DMS79 (cell line): Measurements from ENCODE around the gene EEF1AKMT3.
"Not testable (repeated sequence)": the region's sequence is repeated elsewhere in the genome, so short reads cannot be mapped to it uniquely, and the experiment has no call there.

Experiments used
- DNase-seq: peaks from one replicate; lab custom pipeline; 2025; lab: John Stamatoyannopoulos, UW

EEF1AKMT3 gene

DNA sequence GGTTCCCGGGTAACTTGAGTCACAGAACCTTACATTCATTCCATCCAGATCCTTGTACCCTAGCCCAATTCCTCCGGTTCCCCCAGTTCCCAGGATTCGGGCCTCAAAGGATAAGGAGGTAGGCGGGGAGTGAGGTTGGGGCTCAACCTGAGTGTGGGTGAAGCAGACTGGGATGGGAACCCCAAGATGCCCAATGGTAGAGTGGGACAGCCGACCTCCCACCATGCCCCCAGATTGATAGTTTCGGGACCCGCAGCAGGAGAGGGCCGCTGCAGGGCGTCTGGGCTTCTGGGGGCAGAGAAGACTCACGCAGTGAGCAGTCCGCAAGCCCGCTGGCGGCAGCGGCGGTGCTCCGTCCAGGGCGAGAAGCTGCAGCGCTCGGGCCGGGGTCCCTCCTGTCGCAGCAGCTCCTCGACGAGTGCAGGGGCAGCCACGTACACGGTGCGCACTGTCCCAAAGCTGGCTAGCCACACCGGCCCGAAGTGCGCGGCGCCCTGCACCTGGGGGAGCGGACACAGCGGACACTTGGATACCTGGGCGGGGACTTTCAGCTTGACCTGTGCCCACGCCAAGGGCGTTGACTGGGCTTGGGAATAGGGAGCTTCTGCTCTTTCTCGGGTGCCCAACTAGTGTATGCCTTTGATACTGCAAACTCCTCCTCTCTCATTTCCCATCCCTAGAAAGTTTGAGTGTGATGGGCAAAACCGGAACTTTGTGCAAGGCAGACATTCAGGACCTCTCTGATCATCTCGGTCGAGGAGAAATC is 6.5 kb upstream of the EEF1AKMT3 start:
- no peak for DNase-seq

DNA sequence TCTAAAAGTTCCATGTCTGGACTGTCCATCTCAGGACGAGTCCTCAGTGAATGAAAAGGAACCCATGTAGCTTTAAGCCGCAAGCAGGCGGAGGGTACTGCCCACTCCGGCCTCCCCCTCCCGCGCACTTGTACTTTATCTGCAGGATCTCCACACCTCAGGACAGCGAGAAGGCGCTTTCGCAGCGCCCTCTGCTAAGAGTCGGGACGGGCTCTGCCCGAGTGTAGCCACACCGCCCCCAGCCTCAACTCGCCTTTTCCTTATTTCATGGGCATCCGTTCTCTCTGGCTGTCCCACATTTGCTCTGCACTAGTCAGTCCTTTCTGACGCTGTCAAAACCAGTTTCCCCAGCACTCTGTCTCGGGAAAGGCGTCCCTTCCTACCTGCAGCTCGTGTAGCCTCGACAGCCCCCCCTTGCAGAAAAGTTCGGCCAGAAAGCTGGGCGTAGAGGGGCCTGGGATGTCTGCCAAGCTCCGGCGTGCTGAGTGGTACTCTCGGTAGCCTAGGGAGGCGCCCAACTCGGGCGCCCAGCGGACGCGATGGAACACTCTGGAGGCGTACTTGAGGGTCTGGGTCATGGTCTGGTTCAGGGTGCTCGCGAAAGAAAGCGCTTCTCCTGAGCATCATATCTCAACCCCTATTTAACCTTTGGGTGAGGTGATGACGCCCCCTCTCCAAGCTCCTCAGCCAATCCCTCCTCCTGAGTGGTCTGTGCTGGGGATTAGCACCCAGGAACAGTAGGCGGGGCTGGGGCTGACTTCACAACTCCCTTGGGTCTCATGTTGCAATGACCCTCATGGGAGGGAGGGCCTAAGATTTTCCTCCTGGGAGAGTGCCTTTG is 5.7 kb upstream of the EEF1AKMT3 start, which contains the start of gene CYP27B1:
TSS of gene CYP27B1 (minus strand) at position 615 of the 841 bp plus-strand sequence. CDS start at position 578, 37 bp downstream.
- DNase-seq = peak; percentile 17

GRCh38 chr12:57767305-57767698 is 5.1 kb upstream of the EEF1AKMT3 start:
- DNase-seq = no peak

- no peak for DNase-seq
These were observed 4.5 kb upstream of the EEF1AKMT3 start for GRCh38 chr12:57767876-57768275.

GRCh38 chr12:57769594-57769993 is 2.8 kb upstream of the EEF1AKMT3 start:
- no peak for DNase-seq

DNA sequence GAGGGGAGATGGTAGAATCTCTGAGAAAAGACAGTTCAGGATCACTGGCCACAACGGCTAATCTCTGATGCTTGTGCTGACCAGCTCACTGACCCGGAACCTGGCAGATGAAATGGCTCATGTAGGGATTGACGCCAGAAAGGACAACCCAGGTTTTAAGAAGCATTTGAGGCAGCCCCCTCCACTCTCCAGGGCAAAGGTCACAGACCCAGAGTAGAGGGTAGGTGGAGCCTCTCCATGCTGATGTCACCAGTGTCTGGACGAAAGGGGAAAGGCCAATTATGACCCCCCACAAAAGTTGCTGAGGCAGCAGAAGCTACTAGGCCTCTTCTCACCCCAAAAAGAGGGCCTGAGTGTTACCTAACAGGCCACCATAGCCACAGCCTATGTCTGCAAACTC is 1.7 kb upstream of the EEF1AKMT3 start:
- DNase-seq = no peak

GRCh38 chr12:57771236-57771872 is 1.1 kb upstream of the EEF1AKMT3 start:
- no peak for DNase-seq

DNA sequence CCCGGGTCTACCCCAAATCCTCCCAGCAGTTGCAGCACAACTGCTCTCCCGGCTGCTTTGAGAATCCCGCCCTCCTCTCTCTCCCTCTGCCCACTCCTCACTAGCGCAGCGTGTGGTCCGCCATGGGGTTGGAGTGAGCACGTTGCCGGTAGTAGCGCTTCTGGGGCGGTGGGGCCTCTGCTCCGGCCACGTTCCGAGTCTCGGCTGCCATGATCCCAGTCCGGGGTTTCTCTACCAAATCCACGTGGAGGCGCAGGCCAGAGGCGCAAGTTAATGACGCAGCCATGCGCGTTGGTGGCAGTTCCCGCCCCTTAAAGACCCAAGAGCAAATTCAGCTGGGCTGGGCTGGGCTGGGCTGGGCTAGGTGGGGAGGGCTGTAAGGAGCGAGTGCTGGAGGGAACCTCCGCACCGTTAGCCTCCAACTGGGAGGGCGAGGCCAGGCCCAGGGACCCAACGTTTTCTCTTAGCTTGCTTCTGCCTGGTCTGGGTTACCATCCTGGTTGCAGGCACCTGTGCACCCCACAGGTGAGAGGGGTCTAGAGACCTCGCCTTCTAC is 463 bp upstream of the EEF1AKMT3 start, which contains the start of gene METTL1:
TSS of gene METTL1 (minus strand) at position 233 of the 556 bp plus-strand sequence. CDS start at position 211, 22 bp downstream.
- peak; percentile 86 for DNase-seq

DNA sequence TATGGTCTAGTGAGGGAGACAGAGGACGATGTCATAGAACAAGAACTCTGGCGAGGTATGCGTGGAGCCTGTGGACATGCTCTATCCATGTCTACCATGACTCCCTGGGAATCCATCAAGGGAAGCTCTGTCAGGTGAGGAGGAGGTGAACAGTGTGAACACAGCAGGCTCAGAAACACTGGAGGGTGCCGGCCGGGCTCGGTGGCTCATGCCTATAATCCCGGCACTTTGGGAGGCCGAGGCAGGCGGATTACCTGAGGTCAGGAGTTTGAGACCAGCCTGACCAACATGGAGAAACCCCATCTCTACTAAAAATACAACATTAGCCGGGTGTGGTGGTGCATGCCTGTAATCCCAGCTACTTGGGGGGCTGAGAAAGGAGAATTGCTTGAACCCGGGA is 2.2 kb downstream of the EEF1AKMT3 start:
- DNase-seq = not testable (repeated sequence)

DNA sequence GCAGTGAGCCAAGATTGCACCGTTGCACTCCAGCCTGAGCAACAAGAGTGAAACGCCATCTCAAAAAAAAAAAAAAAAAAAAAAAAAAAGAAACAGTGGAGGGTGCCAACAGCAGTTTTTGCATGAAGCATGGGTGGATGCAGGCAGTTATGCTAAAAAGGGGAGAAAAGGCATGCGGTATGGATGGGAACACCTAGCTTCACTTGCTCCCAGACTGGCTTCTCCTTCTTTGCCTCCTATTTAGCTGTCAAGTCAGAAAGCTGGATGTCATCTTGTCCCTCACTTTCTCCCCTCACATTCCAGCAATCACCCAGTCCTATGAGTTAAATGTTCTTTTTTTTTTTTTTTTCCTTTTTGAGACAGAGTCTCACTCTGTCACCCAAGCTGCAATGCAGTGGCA is 2.6 kb downstream of the EEF1AKMT3 start:
- no peak for DNase-seq

GRCh38 chr12:57775563-57776246 is 3.3 kb downstream of the EEF1AKMT3 start:
- DNase-seq = no peak

DNA sequence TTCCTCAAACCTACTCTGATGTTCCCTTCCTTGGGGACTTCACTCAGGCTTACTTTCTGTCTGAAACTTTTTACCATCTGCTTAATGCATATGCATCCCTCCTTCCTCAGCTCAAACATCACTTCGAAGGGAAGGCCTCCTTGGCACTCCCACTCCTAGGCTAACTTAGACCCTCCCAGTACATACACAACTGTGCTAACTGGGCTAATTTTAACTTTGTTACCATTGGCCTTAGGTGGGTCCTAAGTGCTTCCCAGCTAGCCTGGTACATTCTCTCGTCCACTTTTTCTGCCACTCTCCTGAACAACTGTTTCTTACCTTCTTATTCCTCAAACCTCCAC is 3.8 kb downstream of the EEF1AKMT3 start:
- no peak for DNase-seq

GRCh38 chr12:57777367-57777766 is 5.0 kb downstream of the EEF1AKMT3 start:
- no peak for DNase-seq

DNA sequence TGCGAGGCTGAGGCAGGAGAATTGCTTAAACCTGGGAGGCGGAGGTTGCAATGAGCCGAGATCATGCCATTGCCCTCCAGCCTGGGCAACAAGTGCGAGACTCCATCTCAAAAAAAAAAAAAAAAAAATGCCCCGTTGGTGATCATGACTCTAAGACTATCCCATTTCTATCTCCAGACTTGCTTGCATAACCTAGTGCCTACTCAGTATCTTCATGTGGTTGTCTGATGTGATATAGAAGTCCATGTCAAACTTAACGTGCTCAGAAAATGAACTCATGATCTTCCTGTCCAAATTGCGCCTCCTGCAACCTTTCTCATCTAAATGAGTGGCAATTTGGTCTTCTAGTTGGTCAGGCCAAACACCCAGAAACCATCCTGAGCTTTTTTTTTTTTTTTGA is 5.5 kb downstream of the EEF1AKMT3 start:
- no peak for DNase-seq

DNA sequence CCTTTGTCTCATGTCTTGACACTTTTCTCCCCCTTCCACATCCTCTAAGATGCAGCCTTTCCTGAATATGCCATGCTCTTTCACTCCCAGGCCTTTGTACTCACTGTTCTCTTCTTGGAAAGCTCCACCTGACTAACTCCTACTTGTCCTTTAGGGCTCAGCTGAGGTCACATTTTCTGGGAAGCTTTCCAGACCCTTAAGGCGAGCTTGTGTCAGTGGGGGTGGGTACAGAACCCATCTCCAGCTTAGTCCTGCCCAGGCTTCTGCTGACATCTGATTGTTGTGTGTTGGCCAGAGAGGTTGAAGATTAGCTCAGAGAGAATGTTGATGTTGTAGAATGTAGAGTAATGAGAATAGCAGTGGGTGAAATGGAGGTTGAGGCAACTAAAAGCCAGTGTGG is 7.3 kb downstream of the EEF1AKMT3 start:
- no peak for DNase-seq

DNA sequence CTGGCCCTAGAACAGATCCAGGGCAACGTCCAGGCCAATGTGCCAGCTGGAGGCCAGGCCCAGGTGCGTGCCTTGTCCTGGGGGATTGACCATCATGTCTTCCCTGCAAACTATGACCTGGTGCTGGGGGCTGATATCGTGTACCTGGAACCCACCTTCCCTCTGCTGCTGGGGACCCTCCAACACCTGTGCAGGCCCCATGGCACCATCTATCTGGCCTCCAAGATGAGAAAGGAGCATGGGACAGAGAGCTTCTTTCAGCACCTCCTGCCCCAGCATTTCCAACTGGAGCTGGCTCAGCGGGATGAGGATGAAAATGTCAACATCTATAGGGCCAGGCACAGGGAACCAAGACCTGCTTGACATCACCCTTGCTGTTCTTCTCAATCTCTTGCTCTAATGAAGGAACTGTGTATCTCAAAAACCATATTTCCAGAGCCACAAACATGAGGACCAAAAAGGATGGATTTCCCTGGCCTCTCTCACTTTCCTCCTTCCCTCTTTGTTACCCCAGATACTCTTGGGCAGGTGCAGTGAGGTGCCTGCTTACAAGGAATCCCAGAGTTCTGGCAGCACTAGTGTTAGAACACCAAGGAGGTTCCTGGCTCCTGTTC is 8.0 kb downstream of the EEF1AKMT3 start:
- no peak for DNase-seq

DNA sequence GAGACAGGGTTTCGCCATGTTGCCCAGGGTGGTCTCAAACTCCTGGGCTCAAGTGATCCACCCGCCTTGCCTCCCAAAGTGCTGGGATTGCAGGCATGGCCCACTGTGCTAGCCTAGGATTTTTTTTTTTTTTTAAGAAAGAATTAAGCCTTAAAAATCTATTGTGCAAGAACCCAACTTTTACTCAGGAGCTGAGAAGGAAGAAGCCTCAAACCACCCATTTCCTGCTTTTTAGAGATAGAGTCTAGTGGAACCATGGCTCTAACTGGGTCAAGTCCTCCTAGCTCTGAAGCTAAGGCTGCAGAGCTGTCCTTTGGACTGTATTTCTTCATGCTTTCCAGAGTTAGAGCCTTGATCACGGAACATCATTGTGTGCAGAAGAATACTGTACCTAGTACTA is 8.8 kb downstream of the EEF1AKMT3 start:
- no peak for DNase-seq

DNA sequence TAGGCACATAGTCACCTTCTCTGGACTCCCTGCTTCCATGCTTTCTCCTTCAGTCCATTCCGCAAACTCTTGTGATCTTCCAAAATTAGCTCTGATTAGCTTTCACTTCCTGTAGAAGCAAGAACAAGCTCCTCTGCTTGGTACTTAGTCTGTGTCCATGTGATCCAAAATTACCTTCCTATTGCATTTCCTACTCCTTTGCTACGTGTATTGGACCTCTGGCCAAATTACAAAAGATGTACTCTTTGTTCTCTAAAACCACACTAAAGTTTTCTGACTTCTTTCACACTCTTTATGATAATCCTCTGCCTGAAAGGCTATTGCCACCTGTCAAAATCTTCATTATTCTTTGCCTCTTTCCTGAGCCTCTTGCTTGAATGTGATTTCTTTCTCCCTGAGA is 9.4 kb downstream of the EEF1AKMT3 start:
- DNase-seq = no peak

- no peak for DNase-seq
These were observed 9.8 kb downstream of the EEF1AKMT3 start for GRCh38 chr12:57782243-57782607.

DNA sequence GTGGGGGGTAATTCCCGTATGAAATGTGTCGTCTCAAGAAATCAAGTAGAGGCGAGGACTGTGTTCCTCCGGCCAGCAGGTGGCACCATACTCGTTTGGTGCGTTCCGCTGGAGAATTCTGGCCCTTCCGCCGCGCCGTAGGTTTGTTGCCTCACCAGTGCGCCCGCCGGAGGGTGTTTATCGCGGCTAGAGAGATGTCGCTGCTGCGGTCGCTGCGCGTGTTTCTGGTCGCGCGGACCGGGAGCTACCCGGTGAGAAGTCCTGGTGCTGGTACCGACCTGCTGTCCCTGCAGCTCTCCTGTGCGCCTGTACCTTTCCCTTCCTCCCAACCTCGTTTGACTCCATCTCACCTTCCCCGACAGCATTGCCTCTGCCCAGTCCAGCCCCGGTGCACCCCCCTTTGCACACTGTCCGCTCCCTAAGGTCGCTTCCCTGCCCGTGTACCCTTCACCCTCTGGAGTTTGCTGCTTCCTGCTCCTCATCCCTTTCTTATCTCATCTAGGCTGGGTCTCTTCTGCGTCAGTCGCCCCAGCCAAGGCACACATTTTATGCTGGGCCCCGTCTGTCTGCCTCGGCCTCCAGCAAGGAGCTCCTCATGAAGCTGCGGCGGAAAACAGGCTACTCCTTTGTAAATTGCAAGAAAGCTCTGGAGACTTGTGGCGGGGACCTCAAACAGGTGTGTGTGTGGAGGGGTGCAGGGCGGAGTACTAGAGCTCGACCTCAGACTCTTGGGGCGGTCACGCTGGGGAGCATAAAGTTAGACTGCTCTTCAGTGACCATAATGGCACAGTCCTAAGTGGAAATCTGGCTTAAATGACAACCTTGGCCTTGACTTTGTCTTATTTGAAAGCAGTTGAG is 10.4 kb downstream of the EEF1AKMT3 start, which contains the start of gene TSFM:
TSS of gene TSFM (plus strand) at position 180 of the 858 bp plus-strand sequence. CDS start at position 195, 15 bp downstream.
- DNase-seq = peak; percentile 52
